GM19240 (cell line): ENCODE results near the gene STARD7.

Experiments used
- DNase-seq: peaks from one replicate; pipeline ENCODE4 v3.0.0; 2011; ENCODE audit warnings: low spot score; ENCODE audit not compliant: insufficient read length

Gene STARD7

GRCh38 chr2:96137321-96138178 is 71.1 kb downstream of the STARD7 start:
- no peak for DNase-seq

- DNase-seq: no peak
Observed at GRCh38 chr2:96136129-96136720, 72.4 kb downstream of the STARD7 start.

GRCh38 chr2:96135621-96136020 is 73.0 kb downstream of the STARD7 start:
- DNase-seq: no peak

- DNase-seq: no peak
Observed at GRCh38 chr2:96135171-96135570, 73.5 kb downstream of the STARD7 start.
